ENCODE measurements around the gene GALNT14. TPM values are rescaled to one million over a fixed set of nuclear protein-coding genes. Genes with fewer than 3 reads are reported as not detected.
A peak's percentile ranks its signal among the peaks of the same experiment; 100 is the strongest.

GALNT14 gene
- total RNA-seq, 1 experiment from 2014 or later = 2.7 TPM

GRCh38 chr2:30915486-30915885, 222.8 kb downstream of the GALNT14 start:
- H2BK20ac ChIP-seq (ENCODE audit: low read depth, low read length, poor library complexity, severe bottlenecking) = no peak overlapping the region
- H2BK12ac ChIP-seq (ENCODE audit: insufficient read length, low read depth, low read length) = no peak overlapping the region
- H2AK5ac ChIP-seq (ENCODE audit: insufficient read length, low read length) = no peak overlapping the region
- H4K91ac ChIP-seq (ENCODE audit: insufficient read length, low read depth, low read length) = no peak overlapping the region
- no CpG with 5 or more reads among the region's 3 CpGs for WGBS (ENCODE audit: extremely low coverage, insufficient read length, low lambda C conversion rate)
- peak; percentile 79 for DNase-seq
- H2AFZ ChIP-seq (ENCODE audit: low read length) = no peak overlapping the region
- no peaks in the 10 kb centered on the region for H4K20me1 ChIP-seq (ENCODE audit: control insufficient read depth, insufficient read depth, insufficient read length)
- H3K79me1 ChIP-seq (ENCODE audit: insufficient read depth, low read depth, low read length, poor library complexity, severe bottlenecking) = no peaks in the 10 kb centered on the region
- H3K23me2 ChIP-seq (ENCODE audit: insufficient read length, low read depth, low read length, poor library complexity, severe bottlenecking) = no peaks in the 10 kb centered on the region
- Mint-ChIP-seq H3K4me3 (no peak overlapping the region), H3K27me3 (ENCODE audit: low read depth) (peaks cover 1% of the 10 kb centered on the region; the same call in 1 of the 2 replicates), H3K27ac (peak overlapping the region in 1 of 3 experiments; percentile 28; a peak in 1 of 7 replicates), H3K36me3 (ENCODE audit: insufficient read depth in 1 of 3, low read depth in 3 of 3) (peaks cover 0 to 3% (median 0%) of the 10 kb centered on the region in 3 experiments; a peak in 2 of 7 replicates), H3K4me1 (peaks cover 4 to 8% of the 10 kb centered on the region in 2 experiments), H3K9me3 (no peaks in the 10 kb centered on the region)
- no peak overlapping the region for H4K8ac ChIP-seq (replicated peaks; ENCODE audit: insufficient read length, low read depth, low read length)
- no peak overlapping the region for H2BK5ac ChIP-seq (ENCODE audit: insufficient read length, low read length)
- H3K9ac ChIP-seq (ENCODE audit: extremely low read depth, insufficient read length, low read length) = no peak overlapping the region
- no peak overlapping the region for H3K18ac ChIP-seq (ENCODE audit: insufficient read length, low read depth, low read length)
- no peak overlapping the region for H3K14ac ChIP-seq (ENCODE audit: insufficient read depth, low read length)
- H3K79me2 ChIP-seq (ENCODE audit: insufficient read depth, low read length) = no peaks in the 10 kb centered on the region
- H3K4ac ChIP-seq (ENCODE audit: low read depth, low read length) = no peak overlapping the region
- H3K4me1 ChIP-seq (ENCODE audit: insufficient read depth, low read length) = no peaks in the 10 kb centered on the region
- H3K23ac ChIP-seq (ENCODE audit: insufficient read length, low read depth, low read length) = no peak overlapping the region
- no peak overlapping the region for H3T11ph ChIP-seq (ENCODE audit: low read length)
- no peak overlapping the region for H2BK15ac ChIP-seq (ENCODE audit: low read depth, low read length)
- no peak overlapping the region for H3K27ac ChIP-seq (ENCODE audit: insufficient read length, low read depth, low read length)
- TF ChIP-seq CTCF (conservative IDR thresholded peaks at IDR 0.05) = peak; percentile 80
- no peak overlapping the region for H2BK120ac ChIP-seq (ENCODE audit: low read depth, low read length, poor library complexity, severe bottlenecking)
- no peak overlapping the region for H3K4me2 ChIP-seq (ENCODE audit: insufficient read depth, insufficient read length, low read length)
- no peaks in the 10 kb centered on the region for H3K9me3 ChIP-seq (ENCODE audit: control insufficient read depth, low read depth, low read length)
- H3K56ac ChIP-seq (ENCODE audit: insufficient read length, low read depth, low read length) = no peak overlapping the region
- H4K5ac ChIP-seq (ENCODE audit: insufficient read length, low read depth, low read length) = no peak overlapping the region
- no peaks in the 10 kb centered on the region for H3K27me3 ChIP-seq (ENCODE audit: insufficient read depth, low read length)

All from H9 (cell line).